ENCODE results near the gene THSD8. TPM values are rescaled to one million over a fixed set of nuclear protein-coding genes. Genes with fewer than 3 reads are reported as not detected.

THSD8 gene
- total RNA-seq (2022; extraction: Qiagen RNA extraction), result 3.8 to 12.3 TPM (median 7.3 TPM) in 4 of 5 replicates, not detected in the other

GRCh38 chr19:12801466-12802266, at the start of gene THSD8, which contains the start of gene PRDX2:
THSD8 (plus strand) TSS chr19:12802069; CDS start chr19:12802072, 3 bp downstream.
PRDX2 (minus strand) TSS chr19:12801800; CDS start chr19:12801261, 539 bp downstream.

GRCh38 chr19:12774588-12775555, 27.0 kb upstream of the THSD8 start, which contains the start of gene HOOK2:
HOOK2 (minus strand) TSS chr19:12775552; CDS start chr19:12775449, 103 bp downstream.

GRCh38 chr19:12791345-12792050, 10.4 kb upstream of the THSD8 start, which contains the start of gene JUNB:
JUNB (plus strand) TSS chr19:12791486; CDS start chr19:12791772, 286 bp downstream.

GRCh38 chr19:12806242-12807081, 4.6 kb downstream of the THSD8 start, which contains the start of gene RNASEH2A:
RNASEH2A (plus strand) TSS chr19:12806584; CDS start chr19:12806674, 90 bp downstream.

DNA sequence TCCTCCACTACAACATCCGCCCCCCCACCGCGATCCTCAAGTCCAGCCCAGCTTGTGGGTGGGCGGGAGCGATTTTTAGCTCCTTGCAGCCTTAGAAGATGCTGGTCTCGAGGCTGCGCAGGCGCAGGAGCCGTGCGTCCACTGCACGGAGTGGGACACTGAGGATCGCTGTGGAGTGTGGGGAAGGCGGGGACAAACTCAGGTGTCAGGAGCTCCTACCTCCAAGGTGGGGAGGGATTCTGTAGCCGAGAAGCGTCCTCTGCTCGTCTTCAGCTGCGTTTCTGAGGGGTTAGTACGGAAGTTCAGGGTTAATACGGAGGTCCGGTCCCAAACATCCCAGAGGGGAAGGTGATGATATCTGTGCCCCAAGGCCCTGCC, 32.7 kb downstream of the THSD8 start, which contains the start of gene RTBDN:
TSS of gene RTBDN (minus strand) at position 14 of the 378 bp plus-strand sequence. CDS start 4,600 bp downstream, outside the sequence.

GRCh38 chr19:12838182-12838885, 36.5 kb downstream of the THSD8 start, which contains the start of gene MAST1:
MAST1 (plus strand) TSS chr19:12838515; CDS start chr19:12838573, 58 bp downstream.

Other genes with a start within 250 kb of the THSD8 start
- 0.65 to 1.1 TPM (median 0.98 TPM) in 5 replicates for gene ZNF490, start 191.3 kb upstream of the THSD8 start, total RNA-seq (2022; extraction: Qiagen RNA extraction)
- gene ZNF791, start 191.1 kb upstream of the THSD8 start, total RNA-seq (2022; extraction: Qiagen RNA extraction), result 4.9 to 7.1 TPM (median 5.5 TPM) in 5 replicates
- gene MAN2B1, start 135.3 kb upstream of the THSD8 start, total RNA-seq (2022; extraction: Qiagen RNA extraction), result 13.7 to 25.0 TPM (median 23.7 TPM) in 5 replicates
- gene WDR83, start 135.3 kb upstream of the THSD8 start, total RNA-seq (2022; extraction: Qiagen RNA extraction), result 8.3 to 9.7 TPM (median 9.3 TPM) in 5 replicates
- gene DHPS, start 120.2 kb upstream of the THSD8 start, total RNA-seq (2022; extraction: Qiagen RNA extraction), result 36.5 to 47.0 TPM (median 44.5 TPM) in 5 replicates
- not detected in 5 replicates for gene GNG14, start 114.1 kb upstream of the THSD8 start, total RNA-seq (2022; extraction: Qiagen RNA extraction)
- 9.2 to 12.1 TPM (median 10.9 TPM) in 5 replicates for gene FBXW9, start 105.4 kb upstream of the THSD8 start, total RNA-seq (2022; extraction: Qiagen RNA extraction)
- 23.9 to 33.4 TPM (median 31.7 TPM) in 5 replicates for gene TNPO2, start 78.1 kb upstream of the THSD8 start, total RNA-seq (2022; extraction: Qiagen RNA extraction)
- gene TRIR, start 67.4 kb upstream of the THSD8 start, total RNA-seq (2022; extraction: Qiagen RNA extraction), result 165 to 236 TPM (median 222 TPM) in 5 replicates
- gene GET3, start 64.6 kb upstream of the THSD8 start, total RNA-seq (2022; extraction: Qiagen RNA extraction), result 77.5 to 102 TPM (median 93.7 TPM) in 5 replicates
- 2.1 to 4.3 TPM (median 3.0 TPM) in 5 replicates for gene BEST2, start 50.3 kb upstream of the THSD8 start, total RNA-seq (2022; extraction: Qiagen RNA extraction)
- gene HOOK2, start 26.5 kb upstream of the THSD8 start, total RNA-seq (2022; extraction: Qiagen RNA extraction), result 7.3 to 12.1 TPM (median 10.7 TPM) in 5 replicates
- gene JUNB, start 10.6 kb upstream of the THSD8 start, total RNA-seq (2022; extraction: Qiagen RNA extraction), result 121 to 230 TPM (median 188 TPM) in 5 replicates
- 0.26 to 0.73 TPM (median 0.53 TPM) in 5 replicates for gene PRDX2, start 269 bp upstream of the THSD8 start, total RNA-seq (2022; extraction: Qiagen RNA extraction)
- gene RNASEH2A, start 4.5 kb downstream of the THSD8 start, total RNA-seq (2022; extraction: Qiagen RNA extraction), result 40.0 to 50.4 TPM (median 46.5 TPM) in 5 replicates
- gene RTBDN, start 32.5 kb downstream of the THSD8 start, total RNA-seq (2022; extraction: Qiagen RNA extraction), result 0.18 to 0.35 TPM (median 0.26 TPM) in 4 of 5 replicates, not detected in the other
- 0.92 to 2.2 TPM (median 1.7 TPM) in 5 replicates for gene MAST1, start 36.4 kb downstream of the THSD8 start, total RNA-seq (2022; extraction: Qiagen RNA extraction)
- gene DNASE2, start 79.4 kb downstream of the THSD8 start, total RNA-seq (2022; extraction: Qiagen RNA extraction), result 24.6 to 30.2 TPM (median 28.0 TPM) in 5 replicates
- 0.11 TPM in 1 of 5 replicates, not detected in the others for gene KLF1, start 85.1 kb downstream of the THSD8 start, total RNA-seq (2022; extraction: Qiagen RNA extraction)
- gene GCDH, start 89.1 kb downstream of the THSD8 start, total RNA-seq (2022; extraction: Qiagen RNA extraction), result 8.4 to 9.6 TPM (median 8.5 TPM) in 5 replicates
- 0.16 to 0.58 TPM (median 0.38 TPM) in 5 replicates for gene SYCE2, start 117.2 kb downstream of the THSD8 start, total RNA-seq (2022; extraction: Qiagen RNA extraction)
- 55.7 to 78.4 TPM (median 73.9 TPM) in 5 replicates for gene FARSA, start 131.6 kb downstream of the THSD8 start, total RNA-seq (2022; extraction: Qiagen RNA extraction)
- gene CALR, start 136.5 kb downstream of the THSD8 start, total RNA-seq (2022; extraction: Qiagen RNA extraction), result 500 to 578 TPM (median 550 TPM) in 5 replicates
- 64.0 to 86.6 TPM (median 86.0 TPM) in 5 replicates for gene RAD23A, start 143.8 kb downstream of the THSD8 start, total RNA-seq (2022; extraction: Qiagen RNA extraction)
- gene GADD45GIP1, start 155.2 kb downstream of the THSD8 start, total RNA-seq (2022; extraction: Qiagen RNA extraction), result 31.0 to 56.0 TPM (median 50.5 TPM) in 5 replicates
- 0.06 to 0.09 TPM (median 0.07 TPM) in 3 of 5 replicates, not detected in the others for gene DAND5, start 167.5 kb downstream of the THSD8 start, total RNA-seq (2022; extraction: Qiagen RNA extraction)
- 3.0 to 4.6 TPM (median 4.5 TPM) in 5 replicates for gene NFIX, start 193.4 kb downstream of the THSD8 start, total RNA-seq (2022; extraction: Qiagen RNA extraction)

All from A549 treated with dexamethasone at 1 μM for 4 hours (cell line).